HepG2 (cell line): Measurements from ENCODE around the gene SMAD7. TPM values are rescaled to one million over a fixed set of nuclear protein-coding genes. Genes with fewer than 3 reads are reported as not detected.

Source experiments
- ATAC-seq: fragments of 200-7000 bp; cut with Tn5 transposase; 3 replicates; pipeline ENCODE4 v1.9.1; 2020; ENCODE audit warnings: mild to moderate bottlenecking, moderate library complexity
- BruUV-seq: library from RNA; stranded (reverse); fragments of 400-500 nt; replicated peaks from 2 replicates; lab custom pipeline; 2021; lab: Mats Ljungman, UMichigan
- CTCF ChIA-PET: fragments of 300-600 bp; formaldehyde crosslinking; extraction: SDS; loops from one replicate; lab custom pipeline; 2021; ENCODE audit warnings: low total read pairs, inconsistent platforms, low intra/inter-chr PET ratio; lab: Yijun Ruan, JAX
- POLR2A ChIA-PET: fragments of 350-600 bp; sonication (Branson Sonifier 250); formaldehyde crosslinking; loops from one replicate; lab custom pipeline; 2020; ENCODE audit warnings: antibody characterized with exemption, inconsistent platforms; lab: Yijun Ruan, JAX
- DNase-seq: peaks from one replicate; pipeline ENCODE4 v3.0.0-alpha.2; 2015; ENCODE audit warnings: low spot score
- FAIRE-seq: peaks from 3 replicates; lab custom pipeline; 2011; peaks lifted over from hg19 to GRCh38; lab: Jason Lieb, UNC
- H2AFZ ChIP-seq: one replicate; pipeline ENCODE4 v1.6.1; 2011; ENCODE audit warnings: low read length, inconsistent platforms
- H3K27ac ChIP-seq: fragments of 300-600 bp; 3 replicates; pipeline ENCODE4 v1.8.0; 2011; ENCODE audit warnings: mixed run types, mild to moderate bottlenecking, mixed read lengths, low read length, inconsistent platforms; ENCODE audit not compliant: insufficient read depth; ENCODE audit errors: extremely low read length
- H3K27me3 ChIP-seq, 2 experiments: fragments of 200-600 bp in 1 of 2; 2 replicates in 1 of 2; 3 replicates in 1 of 2; pipeline versions ENCODE4 v1.6.0 to v1.8.0; 2011; ENCODE audit warnings: low read length in 2 of 2, mild to moderate bottlenecking in 2 of 2, moderate library complexity in 2 of 2, inconsistent platforms in 1 of 2; ENCODE audit not compliant: insufficient read depth in 2 of 2, control insufficient read depth in 1 of 2
- H3K36me3 ChIP-seq, 2 experiments: fragments of 200-600 bp in 1 of 2; replicated peaks in 1 of 2; 2 replicates in 1 of 2; 3 replicates in 1 of 2; pipeline versions ENCODE4 v1.5.1 to v1.8.0; 2011; ENCODE audit warnings: low read length in 2 of 2, inconsistent platforms in 1 of 2; ENCODE audit not compliant: insufficient read depth in 2 of 2, control insufficient read depth in 1 of 2
- H3K4me1 ChIP-seq: 2 replicates; pipeline ENCODE4 v1.5.1; 2012; ENCODE audit warnings: low read length, inconsistent platforms; ENCODE audit not compliant: insufficient read depth
- H3K4me2 ChIP-seq: 2 replicates; pipeline ENCODE4 v1.6.0; 2011; ENCODE audit warnings: low read depth, low read length, inconsistent platforms
- H3K4me3 ChIP-seq, 3 experiments: fragments of 200-600 bp in 1 of 3; sonication (generic), shearing (Covaris generic) in 1 of 3; replicated peaks in 1 of 3; 2 replicates each; pipeline ENCODE4 v1.5.1; 2011 to 2016; ENCODE audit warnings: low read length in 3 of 3, inconsistent platforms in 2 of 3, low read depth in 2 of 3, mild to moderate bottlenecking in 2 of 3, control low read depth in 1 of 3, mixed read lengths in 1 of 3; ENCODE audit not compliant: insufficient read depth in 1 of 3
- H3K79me2 ChIP-seq: one replicate; pipeline ENCODE4 v1.6.1; 2011; ENCODE audit warnings: low read length, inconsistent platforms; ENCODE audit not compliant: insufficient read depth
- H3K9ac ChIP-seq: 2 replicates; pipeline ENCODE4 v1.6.0; 2011; ENCODE audit warnings: mild to moderate bottlenecking, low read depth, low read length, inconsistent platforms; ENCODE audit not compliant: insufficient read depth
- H3K9me3 ChIP-seq: 2 replicates; pipeline ENCODE4 v1.5.1; 2012; ENCODE audit warnings: mild to moderate bottlenecking, low read length
- H4K20me1 ChIP-seq: 2 replicates; pipeline ENCODE4 v1.6.0; 2011; ENCODE audit warnings: inconsistent platforms, mild to moderate bottlenecking, low read length, moderate library complexity; ENCODE audit not compliant: insufficient read depth
- DPF2 ChIP-seq: sonication (generic); formaldehyde crosslinking; IDR thresholded peaks from 2 replicates; pipeline ENCODE4 v1.4.0; 2020; ENCODE audit warnings: mild to moderate bottlenecking, low read depth, missing genetic modification reagents, borderline replicate concordance
- FOSL1 ChIP-seq: sonication (generic); formaldehyde crosslinking; IDR thresholded peaks from 2 replicates; pipeline ENCODE4 v1.9.0; 2021; ENCODE audit warnings: missing genetic modification reagents, borderline replicate concordance
- MAZ ChIP-seq, 2 experiments: sonication (generic) in 1 of 2; formaldehyde crosslinking in 1 of 2; IDR thresholded peaks; 2 replicates each; pipeline versions ENCODE4 v1.5.0 to v1.6.1; 2012 to 2020; ENCODE audit warnings: low read depth in 2 of 2, mild to moderate bottlenecking in 2 of 2, borderline replicate concordance in 1 of 2, improper control_type of control experiment in 1 of 2, low read length in 1 of 2, missing genetic modification reagents in 1 of 2, moderate library complexity in 1 of 2
- PITX1 ChIP-seq: sonication (generic); formaldehyde crosslinking; IDR thresholded peaks from 2 replicates; pipeline ENCODE4 v1.5.1; 2020; ENCODE audit warnings: mild to moderate bottlenecking, missing genetic modification reagents
- RCOR2 ChIP-seq: IDR thresholded peaks from 2 replicates; pipeline ENCODE4 v1.6.1; 2016; ENCODE audit warnings: missing biosample characterization, missing genetic modification reagents
- TARDBP ChIP-seq: sonication (generic); formaldehyde crosslinking; IDR thresholded peaks from 2 replicates; pipeline ENCODE4 v1.8.0; 2022; ENCODE audit warnings: mild to moderate bottlenecking, missing genetic modification reagents
- TCF12 ChIP-seq, 2 experiments: fragments of 450-650 bp in 1 of 2; sonication (generic) in 1 of 2; formaldehyde crosslinking in 1 of 2; IDR thresholded peaks; 2 replicates each; pipeline versions ENCODE4 v1.6.1 to v1.8.0; 2017 to 2022; ENCODE audit warnings: antibody characterized with exemption in 1 of 2, mild to moderate bottlenecking in 1 of 2, missing genetic modification reagents in 1 of 2, moderate library complexity in 1 of 2
- WIZ ChIP-seq: sonication (generic); formaldehyde crosslinking; IDR thresholded peaks from 2 replicates; pipeline ENCODE4 v1.5.1; 2020; ENCODE audit warnings: mild to moderate bottlenecking, missing genetic modification reagents
- ZBTB21 ChIP-seq: sonication (generic); formaldehyde crosslinking; IDR thresholded peaks from 2 replicates; pipeline ENCODE4 v1.4.0; 2020; ENCODE audit warnings: missing genetic modification reagents
- ZMYM2 ChIP-seq: sonication (generic); formaldehyde crosslinking; IDR thresholded peaks from 2 replicates; pipeline ENCODE4 v1.8.0; 2022; ENCODE audit warnings: mild to moderate bottlenecking, missing genetic modification reagents
- ZNF232 ChIP-seq: sonication (generic); formaldehyde crosslinking; IDR thresholded peaks from 2 replicates; pipeline ENCODE4 v1.4.0; 2020; ENCODE audit warnings: missing genetic modification reagents, borderline replicate concordance
- ZNF746 ChIP-seq: sonication (generic); formaldehyde crosslinking; IDR thresholded peaks from 2 replicates; pipeline ENCODE4 v1.8.0; 2022; ENCODE audit warnings: mild to moderate bottlenecking, missing genetic modification reagents
- ZSCAN29 ChIP-seq: sonication (generic); formaldehyde crosslinking; conservative IDR thresholded peaks from 2 replicates; pipeline ENCODE4 v1.4.0; 2020; ENCODE audit warnings: mild to moderate bottlenecking, missing genetic modification reagents
- WGBS: methylation state at CpG from one replicate; pipeline ENCODE4 v1.1.6; 2017; ENCODE audit warnings: low lambda C conversion rate; 5-methylcytosine and 5-hydroxymethylcytosine counted together
- in situ Hi-C: cut with HindIII; loops from 2 replicates; pipeline ENCODE4 v1.10.0; 2017; ENCODE audit warnings: low pct_unique_long_range_greater_than_20kb; ENCODE audit not compliant: extremely low pct_ligation_motif_present
- intact Hi-C: fragments of 100-400 bp; cut with micrococcal nuclease; formaldehyde crosslinking; loops from one replicate; pipeline ENCODE4 v1.10.0; 2022; ENCODE audit not compliant: unreplicated experiment
- polyA plus RNA-seq, 8 experiments: library from polyadenylated mRNA; depleted of rRNA in 3 of 8; stranded (reverse) in 7 of 8; unstranded in 1 of 8; fragments of >200 nt; fragmentation: Illumina TruSeq in 4 of 8; extraction: Trizol in 4 of 8; gene quantifications; 2 replicates each; pipeline versions ENCODE4 v1.2.1 to v1.2.3, GENCODE V29; 2011 to 2016; ENCODE audit warnings: low read depth in 4 of 8, missing spikeins in 1 of 8, mixed read lengths in 1 of 8; ENCODE audit not compliant: insufficient read depth in 1 of 8
- total RNA-seq, 5 experiments: library from RNA; depleted of rRNA; stranded (reverse); fragments of >200 nt; fragmentation: Illumina TruSeq; extraction: Trizol; gene quantifications; 2 replicates each; pipeline ENCODE4 v1.2.3, GENCODE V29; 2016; ENCODE audit warnings: low read depth in 1 of 5
- TF ChIP-seq, protein P1 (sequence below): sonication (generic); formaldehyde crosslinking; IDR thresholded peaks from 2 replicates; pipeline ENCODE4 v1.8.0; 2022; ENCODE audit warnings: low read depth, missing genetic modification reagents
- TF ChIP-seq, protein P2 (sequence below): fragments of 450-650 bp; IDR thresholded peaks from 2 replicates; pipeline ENCODE4 v1.6.1; 2016
- TF ChIP-seq, protein P3 (sequence below): sonication (generic); formaldehyde crosslinking; IDR thresholded peaks from 2 replicates; pipeline ENCODE4 v1.4.0; 2020; ENCODE audit warnings: missing genetic modification reagents

The SMAD7 gene
- total and polyA plus RNA-seq, 2 of the 13 experiments (the other 11 are each of a cell fraction or from before 2014, with no cell fraction given): 17.4 to 24.7 TPM

DNA sequence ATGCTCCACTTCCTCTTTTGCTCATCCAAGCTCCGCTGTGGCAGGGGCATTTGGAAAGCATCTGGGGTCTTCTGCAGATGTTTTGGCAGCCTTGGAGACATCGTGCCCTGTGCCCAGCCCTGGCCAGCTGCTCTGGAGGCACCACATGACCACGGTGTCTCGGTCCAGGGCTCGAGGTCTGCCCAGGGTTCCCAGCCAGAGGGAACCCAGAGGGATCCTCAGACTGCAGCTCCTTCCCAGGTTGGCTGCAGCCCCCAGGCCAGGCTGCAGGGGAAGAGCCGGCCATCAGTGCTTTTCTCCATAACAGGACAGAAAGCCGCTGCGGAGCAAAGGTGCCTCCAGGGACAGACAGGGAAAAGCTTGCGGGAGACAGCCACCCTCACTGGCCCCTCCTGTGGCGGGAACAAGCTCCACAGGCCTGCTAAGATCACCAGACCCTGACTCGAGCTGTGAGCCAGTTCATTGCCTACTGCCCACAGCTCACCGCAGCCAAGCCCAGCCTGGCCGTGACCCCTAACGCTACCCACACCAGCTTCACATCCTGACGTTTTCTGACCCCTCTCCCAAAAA is 74.7 kb downstream of the SMAD7 start:
- peak; percentile 69 for DNase-seq
- Histone ChIP-seq H4K20me1 (no peaks in the 10 kb centered on the region), H3K36me3 (no peaks in the 10 kb centered on the region), H3K79me2 (no peaks in the 10 kb centered on the region), H3K9ac (peak overlapping the region; percentile 47), H3K4me2 (peak overlapping the region; percentile 74), H3K4me3 (peak overlapping the region in 2 of 3 experiments; percentile 14 to 57; a peak in 3 of 6 replicates), H2AFZ (no peak overlapping the region), H3K9me3 (no peaks in the 10 kb centered on the region), H3K27me3 (no peaks in the 10 kb centered on the region; a peak in 1 of 5 replicates), H3K4me1 (peaks cover 76% of the 10 kb centered on the region), H3K27ac (no peak overlapping the region)
- FAIRE-seq: no peak
- ChIA-PET CTCF (no interaction called here), POLR2A (interaction anchor here (0.8 to 2.3 kb wide), 2 partner anchors 17 to 19 kb away, joined by 3 to 11 read pairs; no protein-coding TSS in a partner anchor)
- 21% methylated on average over 6 of the region's 15 CpGs for WGBS
- intact Hi-C loops: loop anchor here (1.0 kb wide), 1 partner anchor 20 kb away; no protein-coding TSS in a partner anchor
- no TSS peak for BruUV-seq
- in situ Hi-C loops: no loop called here
- ATAC-seq: peak; percentile 83
- TF ChIP-seq, protein P1, sequence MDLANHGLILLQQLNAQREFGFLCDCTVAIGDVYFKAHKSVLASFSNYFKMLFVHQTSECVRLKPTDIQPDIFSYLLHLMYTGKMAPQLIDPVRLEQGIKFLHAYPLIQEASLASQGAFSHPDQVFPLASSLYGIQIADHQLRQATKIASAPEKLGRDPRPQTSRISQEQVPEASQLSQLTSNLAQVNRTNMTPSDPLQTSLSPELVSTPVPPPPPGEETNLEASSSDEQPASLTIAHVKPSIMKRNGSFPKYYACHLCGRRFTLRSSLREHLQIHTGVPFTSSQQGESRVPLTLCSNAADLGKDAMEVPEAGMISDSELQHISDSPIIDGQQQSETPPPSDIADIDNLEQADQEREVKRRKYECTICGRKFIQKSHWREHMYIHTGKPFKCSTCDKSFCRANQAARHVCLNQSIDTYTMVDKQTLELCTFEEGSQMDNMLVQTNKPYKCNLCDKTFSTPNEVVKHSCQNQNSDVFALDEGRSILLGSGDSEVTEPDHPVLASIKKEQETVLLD (CRISPR knock-in tag): no peak
- TF ChIP-seq MAZ (IDR thresholded peaks at IDR 0.05; ENCODE audit: borderline replicate concordance, low read depth, low read length): no peak
- no peak for TF ChIP-seq MAZ (CRISPR knock-in tag; IDR thresholded peaks at IDR 0.05; ENCODE audit: low read depth)
- TF ChIP-seq ZBTB21 (CRISPR knock-in tag): no peak
- TF ChIP-seq TARDBP (CRISPR knock-in tag): no peak
- no peak for TF ChIP-seq RCOR2 (CRISPR knock-in tag)
- TF ChIP-seq WIZ (CRISPR knock-in tag): no peak
- TF ChIP-seq ZNF232: no peak
- TF ChIP-seq ZMYM2 (CRISPR knock-in tag): no peak
- TF ChIP-seq ZSCAN29: 0 out of 2 replicates have a peak, but pooled peaks have one; percentile 13
- TF ChIP-seq, protein P2, sequence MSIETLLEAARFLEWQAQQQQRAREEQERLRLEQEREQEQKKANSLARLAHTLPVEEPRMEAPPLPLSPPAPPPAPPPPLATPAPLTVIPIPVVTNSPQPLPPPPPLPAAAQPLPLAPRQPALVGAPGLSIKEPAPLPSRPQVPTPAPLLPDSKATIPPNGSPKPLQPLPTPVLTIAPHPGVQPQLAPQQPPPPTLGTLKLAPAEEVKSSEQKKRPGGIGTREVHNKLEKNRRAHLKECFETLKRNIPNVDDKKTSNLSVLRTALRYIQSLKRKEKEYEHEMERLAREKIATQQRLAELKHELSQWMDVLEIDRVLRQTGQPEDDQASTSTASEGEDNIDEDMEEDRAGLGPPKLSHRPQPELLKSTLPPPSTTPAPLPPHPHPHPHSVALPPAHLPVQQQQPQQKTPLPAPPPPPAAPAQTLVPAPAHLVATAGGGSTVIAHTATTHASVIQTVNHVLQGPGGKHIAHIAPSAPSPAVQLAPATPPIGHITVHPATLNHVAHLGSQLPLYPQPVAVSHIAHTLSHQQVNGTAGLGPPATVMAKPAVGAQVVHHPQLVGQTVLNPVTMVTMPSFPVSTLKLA: no peak
- TF ChIP-seq ZNF746 (CRISPR knock-in tag): no peak
- TF ChIP-seq TCF12 (IDR thresholded peaks at IDR 0.05): no peak
- no peak for TF ChIP-seq TCF12 (CRISPR knock-in tag; IDR thresholded peaks at IDR 0.05)
- no peak for TF ChIP-seq PITX1 (CRISPR knock-in tag)
- TF ChIP-seq, protein P3, sequence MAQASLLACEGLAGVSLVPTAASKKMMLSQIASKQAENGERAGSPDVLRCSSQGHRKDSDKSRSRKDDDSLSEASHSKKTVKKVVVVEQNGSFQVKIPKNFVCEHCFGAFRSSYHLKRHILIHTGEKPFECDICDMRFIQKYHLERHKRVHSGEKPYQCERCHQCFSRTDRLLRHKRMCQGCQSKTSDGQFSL: no peak
- TF ChIP-seq DPF2: no peak
- no peak for TF ChIP-seq FOSL1 (CRISPR knock-in tag)
